Erythroblast (primary cell): ENCODE measurements around the gene ITLN1.

Experiments used
- GATA1 ChIP-seq: IDR thresholded peaks from 2 replicates; pipeline ENCODE4 v1.6.1; 2011; ENCODE audit warnings: low read depth, mild to moderate bottlenecking, control low read depth, low read length, moderate library complexity
- POLR2A ChIP-seq: IDR thresholded peaks from 2 replicates; pipeline ENCODE4 v1.6.1; 2011; ENCODE audit warnings: mild to moderate bottlenecking, low read length

DNA sequence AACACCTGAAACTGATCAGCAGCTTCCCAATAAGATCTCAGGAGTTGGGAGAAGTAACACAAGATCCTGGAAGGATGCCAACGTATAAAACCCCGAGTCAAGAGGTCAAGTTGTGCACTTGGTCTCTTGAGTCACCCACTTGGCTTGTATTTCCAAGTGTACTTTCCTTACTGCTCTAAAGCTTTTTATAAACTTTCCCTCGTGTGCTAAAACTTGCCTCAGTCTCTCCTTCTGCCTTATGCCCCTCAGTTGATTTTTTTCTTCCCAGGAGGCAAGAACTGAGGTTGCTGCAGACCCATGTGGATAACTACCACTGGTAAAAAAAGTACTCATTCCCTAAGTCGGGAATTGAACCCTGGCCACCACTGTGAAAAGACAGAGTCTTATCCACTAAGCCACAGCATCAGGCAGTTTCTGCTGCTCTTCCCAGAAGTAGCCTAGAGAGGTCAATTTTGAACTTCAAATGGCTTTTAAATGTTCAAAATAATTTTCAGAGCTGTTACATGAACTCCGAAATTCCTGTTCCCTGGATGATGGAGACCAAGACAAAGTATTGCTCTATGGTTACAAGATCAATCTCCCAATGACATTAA lies 40.8 kb upstream of the ITLN1 start:
- TF ChIP-seq POLR2A (no peak), GATA1 (no peak)
